ENCODE measurements around the gene AKT1S1.

Gene AKT1S1

GRCh38 chr19:49866933-49867782 lies 10.0 kb downstream of the AKT1S1 start, which contains the start of gene PNKP:
Gene PNKP (minus strand): TSS chr19:49867576. CDS start chr19:49867204, 372 bp downstream.
- DNase-seq = peak; percentile 88

GRCh38 chr19:49864890-49865289 lies 12.3 kb downstream of the AKT1S1 start:
- no peak for DNase-seq

- DNase-seq = no peak
Observed at GRCh38 chr19:49863935-49864320, 13.2 kb downstream of the AKT1S1 start.

- DNase-seq = no peak
Observed at GRCh38 chr19:49863254-49863934, 13.8 kb downstream of the AKT1S1 start.

GRCh38 chr19:49862391-49863253 lies 14.5 kb downstream of the AKT1S1 start:
- DNase-seq = no peak

- DNase-seq = no peak
Observed at GRCh38 chr19:49861541-49862378, 15.4 kb downstream of the AKT1S1 start.

- DNase-seq = no peak
Observed at GRCh38 chr19:49861107-49861506, 16.0 kb downstream of the AKT1S1 start.

- DNase-seq = no peak
Observed at GRCh38 chr19:49860336-49861102, 16.6 kb downstream of the AKT1S1 start.

- DNase-seq = no peak
Observed at GRCh38 chr19:49859682-49860335, 17.3 kb downstream of the AKT1S1 start.

- no peak for DNase-seq
Observed at GRCh38 chr19:49858088-49858985, 18.8 kb downstream of the AKT1S1 start.

GRCh38 chr19:49857838-49858087 lies 19.4 kb downstream of the AKT1S1 start:
- DNase-seq = no peak

GRCh38 chr19:49857061-49857837 lies 19.9 kb downstream of the AKT1S1 start:
- no peak for DNase-seq

- DNase-seq = no peak
Observed at GRCh38 chr19:49856574-49857021, 20.6 kb downstream of the AKT1S1 start.

GRCh38 chr19:49855676-49856573 lies 21.2 kb downstream of the AKT1S1 start:
- DNase-seq = no peak

GRCh38 chr19:49855277-49855675 lies 21.9 kb downstream of the AKT1S1 start:
- DNase-seq = no peak

GRCh38 chr19:49854378-49855263 lies 22.5 kb downstream of the AKT1S1 start:
- DNase-seq = no peak

GRCh38 chr19:49853852-49854377 lies 23.2 kb downstream of the AKT1S1 start:
- DNase-seq = no peak
